DLD1 (cell line): Measurements from ENCODE around the gene SH3TC1.

ENCODE experiments used
- in situ Hi-C: cut with HindIII; loops from 2 replicates; pipeline ENCODE4 v1.10.0; 2017; ENCODE audit warnings: low sequenced_read_pairs

The SH3TC1 gene

GRCh38 chr4:8198906-8199593, at the start of gene SH3TC1:
Gene SH3TC1, plus strand, starts transcription at chr4:8199290. Its CDS starts 5,905 bp downstream, at chr4:8205195.
- in situ Hi-C loops: no loop called here

GRCh38 chr4:8149664-8150063, 49.4 kb upstream of the SH3TC1 start:
- in situ Hi-C loops: no loop called here

GRCh38 chr4:8150152-8151090, 48.7 kb upstream of the SH3TC1 start:
- in situ Hi-C loops: no loop called here

GRCh38 chr4:8151165-8151650, 47.9 kb upstream of the SH3TC1 start:
- in situ Hi-C loops: no loop called here

GRCh38 chr4:8152090-8152864, 46.8 kb upstream of the SH3TC1 start:
- in situ Hi-C loops: no loop called here

- in situ Hi-C loops: no loop called here
Observed at GRCh38 chr4:8152865-8153257, 46.2 kb upstream of the SH3TC1 start.

GRCh38 chr4:8153441-8153840, 45.6 kb upstream of the SH3TC1 start:
- in situ Hi-C loops: no loop called here

GRCh38 chr4:8155048-8155447, 44.0 kb upstream of the SH3TC1 start:
- in situ Hi-C loops: no loop called here

- in situ Hi-C loops: no loop called here
Observed at GRCh38 chr4:8155660-8156421, 43.2 kb upstream of the SH3TC1 start.

- in situ Hi-C loops: no loop called here
Observed at GRCh38 chr4:8156617-8157016, 42.5 kb upstream of the SH3TC1 start.

- in situ Hi-C loops: no loop called here
Observed at GRCh38 chr4:8157496-8157895, 41.6 kb upstream of the SH3TC1 start.

GRCh38 chr4:8157944-8158709, 41.0 kb upstream of the SH3TC1 start:
- in situ Hi-C loops: no loop called here

- in situ Hi-C loops: no loop called here
Observed at GRCh38 chr4:8158710-8159536, 40.2 kb upstream of the SH3TC1 start, which contains the start of gene ABLIM2. Gene ABLIM2, minus strand, starts transcription at chr4:8158813. Its CDS starts 124 bp downstream, at chr4:8158689.

GRCh38 chr4:8159537-8160232, 39.4 kb upstream of the SH3TC1 start:
- in situ Hi-C loops: no loop called here

- in situ Hi-C loops: no loop called here
Observed at GRCh38 chr4:8160233-8160560, 38.9 kb upstream of the SH3TC1 start.

- in situ Hi-C loops: no loop called here
Observed at GRCh38 chr4:8160572-8160971, 38.5 kb upstream of the SH3TC1 start.

- in situ Hi-C loops: no loop called here
Observed at GRCh38 chr4:8162625-8163024, 36.5 kb upstream of the SH3TC1 start.

- in situ Hi-C loops: no loop called here
Observed at GRCh38 chr4:8163026-8163425, 36.1 kb upstream of the SH3TC1 start.
